Testis (tissue), 2 donors: ENCODE measurements around the gene TENM4.

Source experiments
- CTCF ChIP-seq, 3 experiments: fragments of 450-650 bp in 2 of 3; fragments of 200-600 bp in 1 of 3; sonication (generic) in 1 of 3; IDR thresholded peaks; one replicate each; pipeline ENCODE4 v1.5.1; 2016 to 2019; ENCODE audit warnings: antibody characterized with exemption in 3 of 3, mild to moderate bottlenecking in 2 of 3, moderate library complexity in 1 of 3
- POLR2A ChIP-seq: fragments of 450-650 bp; IDR thresholded peaks from one replicate; pipeline ENCODE4 v1.6.1; 2017; ENCODE audit warnings: antibody characterized with exemption, mild to moderate bottlenecking, moderate library complexity

- no peak for TF ChIP-seq POLR2A
- no peak for TF ChIP-seq CTCF (IDR thresholded peaks at IDR 0.05)
These were observed 36.0 kb downstream of the TENM4 start for GRCh38 chr11:79404806-79405205.
